ENCODE measurements around the gene TSPAN32.

TSPAN32 gene

GRCh38 chr11:2290351-2290841, 11.4 kb upstream of the TSPAN32 start:
- no peak for DNase-seq

GRCh38 chr11:2293531-2293971, 8.3 kb upstream of the TSPAN32 start:
- no peak for DNase-seq

GRCh38 chr11:2293984-2294925, 7.6 kb upstream of the TSPAN32 start:
- no peak for DNase-seq

- no peak for DNase-seq
Observed at GRCh38 chr11:2294926-2295290, 6.9 kb upstream of the TSPAN32 start.

- DNase-seq: no peak
Observed at GRCh38 chr11:2295971-2296912, 5.6 kb upstream of the TSPAN32 start.

GRCh38 chr11:2296913-2297622, 4.7 kb upstream of the TSPAN32 start:
- DNase-seq: no peak

GRCh38 chr11:2297623-2298030, 4.2 kb upstream of the TSPAN32 start:
- DNase-seq: no peak

GRCh38 chr11:2298131-2298794, 3.5 kb upstream of the TSPAN32 start:
- DNase-seq: no peak

GRCh38 chr11:2298795-2299761, 2.7 kb upstream of the TSPAN32 start:
- peak; percentile 35 for DNase-seq

- no peak for DNase-seq
Observed at GRCh38 chr11:2299773-2300172, 2.0 kb upstream of the TSPAN32 start.

- DNase-seq: peak; percentile 37
Observed at GRCh38 chr11:2300290-2300935, 1.4 kb upstream of the TSPAN32 start.

GRCh38 chr11:2300936-2301630, 730 bp upstream of the TSPAN32 start:
- no peak for DNase-seq

- DNase-seq: no peak
Observed at GRCh38 chr11:2302306-2302895, 588 bp downstream of the TSPAN32 start.

- DNase-seq: no peak
Observed at GRCh38 chr11:2302896-2303626, 1.2 kb downstream of the TSPAN32 start.

GRCh38 chr11:2303627-2304505, 2.1 kb downstream of the TSPAN32 start:
- no peak for DNase-seq

GRCh38 chr11:2304506-2305139, 2.8 kb downstream of the TSPAN32 start:
- no peak for DNase-seq

Measured in CD4-positive, alpha-beta T cell treated with Interferon gamma for 1 hour (primary cell).